H1 (cell line): Measurements from ENCODE around the gene ADGRL2. TPM values are rescaled to one million over a fixed set of nuclear protein-coding genes. Genes with fewer than 3 reads are reported as not detected.

Source experiments
- CTCF ChIA-PET: fragments of 300-600 bp; sonication (Branson Sonifier 250); formaldehyde crosslinking; loops from one replicate; lab custom pipeline; 2021; ENCODE audit not compliant: partially characterized antibody; lab: Charles Lee
- POLR2A ChIA-PET: fragments of 300-600 bp; sonication (Branson Sonifier 250); formaldehyde crosslinking; loops from one replicate; lab custom pipeline; 2021; ENCODE audit warnings: inconsistent platforms; ENCODE audit not compliant: partially characterized antibody; lab: Charles Lee
- DNase-seq, 2 experiments: peaks; one replicate each; pipeline versions ENCODE4 v3.0.0 to v3.0.0-alpha.2; 2010 to 2022; ENCODE audit warnings: low spot score in 2 of 2, low read depth in 1 of 2, mixed read lengths in 1 of 2
- FAIRE-seq: peaks from 2 replicates; lab custom pipeline; 2011; peaks lifted over from hg19 to GRCh38; lab: Jason Lieb, UNC
- H2AFZ ChIP-seq: 2 replicates; pipeline ENCODE4 v1.8.1; 2012; ENCODE audit warnings: low read length, inconsistent platforms
- H2AK5ac ChIP-seq: 2 replicates; pipeline ENCODE4 v1.6.1; 2013; ENCODE audit warnings: low read depth, low read length
- H2BK120ac ChIP-seq: replicated peaks from 2 replicates; pipeline ENCODE3; 2013; ENCODE audit warnings: low read depth, low read length, inconsistent platforms
- H2BK12ac ChIP-seq: 2 replicates; pipeline ENCODE4 v1.6.1; 2013; ENCODE audit warnings: low read depth, low read length
- H2BK15ac ChIP-seq: 2 replicates; pipeline ENCODE4 v1.6.1; 2013; ENCODE audit warnings: low read length
- H2BK20ac ChIP-seq: 2 replicates; pipeline ENCODE4 v1.6.1; 2013; ENCODE audit warnings: low read length
- H2BK5ac ChIP-seq: 2 replicates; pipeline ENCODE4 v1.6.1; 2013; ENCODE audit warnings: low read depth, low read length
- H3K14ac ChIP-seq: 2 replicates; pipeline ENCODE4 v1.6.1; 2013; ENCODE audit warnings: inconsistent platforms; ENCODE audit not compliant: insufficient read length
- H3K18ac ChIP-seq: 2 replicates; pipeline ENCODE4 v1.6.1; 2013; ENCODE audit warnings: low read length; ENCODE audit errors: extremely low read depth
- H3K23ac ChIP-seq: 2 replicates; pipeline ENCODE4 v1.6.1; 2013; ENCODE audit warnings: inconsistent platforms; ENCODE audit not compliant: insufficient read length
- H3K23me2 ChIP-seq: 2 replicates; pipeline ENCODE4 v1.6.1; 2013; ENCODE audit warnings: low read depth, low read length
- H3K27ac ChIP-seq: 2 replicates; pipeline ENCODE4 v1.6.1; 2011; ENCODE audit warnings: low read depth, low read length, inconsistent platforms
- H3K27me3 ChIP-seq, 4 experiments: replicated peaks in 1 of 4; 1 replicate in 1 of 4; 2 replicates in 3 of 4; pipeline versions ENCODE4 v1.6.1 to v1.8.1; 2011 to 2013; ENCODE audit warnings: low read length in 3 of 4, mild to moderate bottlenecking in 3 of 4, inconsistent platforms in 2 of 4, mixed read lengths in 2 of 4, moderate library complexity in 1 of 4; ENCODE audit not compliant: control insufficient read depth in 3 of 4, insufficient read depth in 3 of 4; ENCODE audit errors: extremely low read depth in 1 of 4
- H3K36me3 ChIP-seq, 4 experiments: 2 replicates each; pipeline versions ENCODE4 v1.6.1 to v1.8.1; 2011 to 2013; ENCODE audit warnings: mild to moderate bottlenecking in 4 of 4, low read length in 3 of 4, moderate library complexity in 2 of 4, control low read depth in 1 of 4, inconsistent platforms in 1 of 4; ENCODE audit not compliant: insufficient read depth in 4 of 4, control insufficient read depth in 2 of 4
- H3K4ac ChIP-seq: replicated peaks from 2 replicates; pipeline ENCODE3; 2013; ENCODE audit warnings: low read length, low read depth, mixed read lengths, inconsistent platforms; ENCODE audit not compliant: insufficient read length
- H3K4me1 ChIP-seq, 4 experiments: replicated peaks in 1 of 4; 1 replicate in 1 of 4; 2 replicates in 3 of 4; pipeline versions ENCODE4 v1.6.1 to v1.8.1; 2011 to 2013; ENCODE audit warnings: low read length in 3 of 4, inconsistent platforms in 2 of 4, mixed read lengths in 1 of 4; ENCODE audit not compliant: insufficient read depth in 4 of 4, control insufficient read depth in 3 of 4
- H3K4me2 ChIP-seq, 2 experiments: 2 replicates each; pipeline versions ENCODE4 v1.6.1 to v1.8.1; 2011 to 2013; ENCODE audit warnings: low read depth in 2 of 2, low read length in 2 of 2, control low read depth in 1 of 2, inconsistent platforms in 1 of 2, mild to moderate bottlenecking in 1 of 2; ENCODE audit not compliant: insufficient read depth in 1 of 2
- H3K4me3 ChIP-seq, 4 experiments: fragments of 200-600, 300-600 bp in 1 of 4; sonication (generic), shearing (Covaris generic), sonication (Bioruptor Twin) in 1 of 4; 2 replicates each; pipeline versions ENCODE4 v1.5.1 to v1.8.1; 2011 to 2016; ENCODE audit warnings: low read length in 4 of 4, low read depth in 3 of 4, control low read depth in 2 of 4, inconsistent platforms in 2 of 4, mild to moderate bottlenecking in 2 of 4, mixed read lengths in 1 of 4, moderate library complexity in 1 of 4; ENCODE audit not compliant: insufficient read depth in 2 of 4; ENCODE audit errors: extremely low read depth in 1 of 4
- H3K56ac ChIP-seq: replicated peaks from 2 replicates; pipeline ENCODE3; 2013; ENCODE audit warnings: low read depth, mild to moderate bottlenecking, mixed read lengths, low read length, inconsistent platforms; ENCODE audit not compliant: insufficient read length
- H3K79me1 ChIP-seq: 2 replicates; pipeline ENCODE4 v1.6.1; 2013; ENCODE audit warnings: low read depth, low read length, control low read depth
- H3K79me2 ChIP-seq, 2 experiments: 2 replicates each; pipeline versions ENCODE4 v1.6.1 to v1.8.1; 2012 to 2013; ENCODE audit warnings: low read length in 2 of 2, mild to moderate bottlenecking in 2 of 2, inconsistent platforms in 1 of 2; ENCODE audit not compliant: insufficient read depth in 2 of 2, control insufficient read depth in 1 of 2
- H3K9ac ChIP-seq, 4 experiments: replicated peaks in 1 of 4; 1 replicate in 1 of 4; 2 replicates in 3 of 4; pipeline versions ENCODE4 v1.6.1 to v1.8.1; 2011 to 2013; ENCODE audit warnings: low read depth in 3 of 4, low read length in 3 of 4, control low read depth in 2 of 4, mild to moderate bottlenecking in 2 of 4, moderate library complexity in 2 of 4, inconsistent platforms in 1 of 4; ENCODE audit errors: extremely low read depth in 1 of 4
- H3K9me3 ChIP-seq, 2 experiments: 2 replicates each; pipeline versions ENCODE4 v1.6.1 to v1.8.1; 2012 to 2013; ENCODE audit warnings: mild to moderate bottlenecking in 2 of 2, moderate library complexity in 2 of 2, control low read depth in 1 of 2, inconsistent platforms in 1 of 2, low read depth in 1 of 2, low read length in 1 of 2, mixed read lengths in 1 of 2; ENCODE audit not compliant: insufficient read depth in 2 of 2
- H4K20me1 ChIP-seq, 2 experiments: replicated peaks in 1 of 2; 2 replicates each; pipeline versions ENCODE3 to v1.8.1; 2011 to 2013; ENCODE audit warnings: inconsistent platforms in 2 of 2, low read length in 2 of 2, mild to moderate bottlenecking in 1 of 2; ENCODE audit not compliant: insufficient read depth in 2 of 2, control insufficient read depth in 1 of 2
- H4K5ac ChIP-seq: 2 replicates; pipeline ENCODE4 v1.6.1; 2013; ENCODE audit warnings: low read length, low read depth, mixed read lengths, inconsistent platforms; ENCODE audit not compliant: insufficient read length
- H4K8ac ChIP-seq: 2 replicates; pipeline ENCODE4 v1.8.0; 2013; ENCODE audit warnings: mild to moderate bottlenecking, moderate library complexity, low read length, inconsistent platforms; ENCODE audit not compliant: insufficient read depth; ENCODE audit errors: extremely low read depth
- H4K91ac ChIP-seq: replicated peaks from 2 replicates; pipeline ENCODE3; 2013; ENCODE audit warnings: low read length, mixed read lengths, inconsistent platforms; ENCODE audit not compliant: insufficient read length
- BRCA1 ChIP-seq: IDR thresholded peaks from 2 replicates; pipeline ENCODE4 v1.6.1; 2012; ENCODE audit warnings: low read depth, low read length, improper control_type of control experiment
- SIRT6 ChIP-seq: IDR thresholded peaks from one replicate; pipeline ENCODE4 v1.7.1; 2012; ENCODE audit warnings: low read length, inconsistent platforms
- WGBS, 2 experiments: shearing (Covaris generic) in 1 of 2; methylation state at CpG; one replicate each; pipeline versions ENCODE4 v1.1.6 to v1.1.7; 2013 to 2015; ENCODE audit warnings: low lambda C conversion rate in 2 of 2, mixed read lengths in 2 of 2, inconsistent platforms in 1 of 2, low coverage in 1 of 2, missing lambda C conversion rate in 1 of 2; ENCODE audit not compliant: insufficient replicate concordance in 2 of 2, insufficient coverage in 1 of 2, insufficient read length in 1 of 2; ENCODE audit errors: extremely low coverage in 1 of 2, missing lambda C conversion rate in 1 of 2; 5-methylcytosine and 5-hydroxymethylcytosine counted together
- polyA plus RNA-seq, 7 experiments: library from polyadenylated mRNA; depleted of rRNA in 3 of 7; stranded (reverse) in 5 of 7; unstranded in 2 of 7; fragments of >200 nt in 5 of 7; fragments of 200-250 nt in 2 of 7; gene quantifications; 1 replicate in 5 of 7; 2 replicates in 1 of 7; 4 replicates in 1 of 7; pipeline versions ENCODE4 v1.2.1 to v1.2.3, GENCODE V29; 2011 to 2013; ENCODE audit warnings: missing spikeins in 2 of 7, mixed read lengths in 2 of 7
- total RNA-seq: library from RNA; stranded (reverse); fragmentation: NEBNext Ultra II Directional; extraction: Animal tissue kit (Norgen Biotek cat#: 25700); gene quantifications from 2 replicates; pipeline ENCODE4 v1.2.1, GENCODE V29; 2021

The ADGRL2 gene
- total and polyA plus RNA-seq, 2 of the 8 experiments (the other 6 are each of a cell fraction or from before 2014, with no cell fraction given), result 113 to 124 TPM

GRCh38 chr1:82001345-82001744, 200.6 kb downstream of the ADGRL2 start:
- CTCF ChIA-PET, result interaction anchor here (0.9 kb wide), 1 partner anchor 14 kb away, joined by 3 read pairs; no protein-coding TSS in a partner anchor
- POLR2A ChIA-PET, result no interaction called here
- no peak overlapping the region for H3K4ac ChIP-seq
- FAIRE-seq, result no peak
- H3K27me3 ChIP-seq, result no peaks in the 10 kb centered on the region
- H3K36me3 ChIP-seq, result no peaks in the 10 kb centered on the region
- DNase-seq, result no peak
- H4K20me1 ChIP-seq, result no peaks in the 10 kb centered on the region
- no peak overlapping the region for H4K91ac ChIP-seq
- WGBS, 2 experiments, result 70% methylated on average over 4 of the region's 4 CpGs; no CpG with 5 or more reads in 1 of the 2 experiments
- H4K5ac ChIP-seq, result no peak overlapping the region
- no peak overlapping the region for H2BK15ac ChIP-seq
- no peak overlapping the region for H3K56ac ChIP-seq
- no peak overlapping the region for H3K4me2 ChIP-seq
- no peak overlapping the region for H3K14ac ChIP-seq
- H2BK120ac ChIP-seq, result no peak overlapping the region
- H3K23me2 ChIP-seq, result no peaks in the 10 kb centered on the region
- H3K4me3 ChIP-seq, result no peak overlapping the region
- H3K79me2 ChIP-seq, result no peaks in the 10 kb centered on the region
- no peak overlapping the region for H3K23ac ChIP-seq
- no peak overlapping the region for H3K18ac ChIP-seq
- no peak overlapping the region for H2AFZ ChIP-seq
- no peaks in the 10 kb centered on the region for H3K4me1 ChIP-seq
- H2AK5ac ChIP-seq, result no peak overlapping the region
- no peak overlapping the region for H2BK12ac ChIP-seq
- H3K9ac ChIP-seq, result no peak overlapping the region
- no peaks in the 10 kb centered on the region for H3K79me1 ChIP-seq
- no peak overlapping the region for H3K27ac ChIP-seq
- no peak overlapping the region for H2BK20ac ChIP-seq
- H2BK5ac ChIP-seq, result no peak overlapping the region
- no peak overlapping the region for H4K8ac ChIP-seq
- H3K9me3 ChIP-seq, result no peaks in the 10 kb centered on the region
- TF ChIP-seq BRCA1, result no peak
- no peak for TF ChIP-seq SIRT6
